ENCODE results near the gene TSC22D3. TPM values are rescaled to one million over a fixed set of nuclear protein-coding genes. Genes with fewer than 3 reads are reported as not detected.

The TSC22D3 gene
- polyA plus RNA-seq, 1 of the 3 experiments (the other 2 are of a cell fraction) = 9.2 TPM

DNA sequence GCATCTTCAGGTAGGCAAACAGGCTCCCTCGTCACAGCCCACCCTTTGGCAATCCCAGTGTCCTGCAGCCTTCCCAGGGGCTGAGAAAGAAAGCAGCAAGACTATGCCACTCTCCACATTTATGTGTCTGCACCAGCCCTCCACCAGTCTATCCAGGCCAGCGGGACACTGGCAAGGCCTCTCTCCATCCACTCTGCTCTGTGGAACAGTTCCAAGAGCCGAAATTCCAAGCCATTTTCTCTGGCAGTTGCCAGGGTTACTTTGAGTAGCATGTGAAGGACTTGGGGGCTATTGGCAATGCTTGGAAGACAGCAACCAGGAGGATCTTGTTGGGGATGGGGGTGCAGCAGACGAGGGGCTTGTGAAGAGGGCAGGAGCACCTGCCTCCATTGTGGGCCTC is 52.1 kb downstream of the TSC22D3 start:
- no peaks in the 10 kb centered on the region for H3F3A ChIP-seq (replicated peaks; ENCODE audit: insufficient read depth)
- POLR2A ChIA-PET = no interaction called here
- TF ChIP-seq FOXJ3 (CRISPR knock-in tag; IDR thresholded peaks at IDR 0.05) (no peak), FOSL2 (IDR thresholded peaks at IDR 0.05; ENCODE audit: borderline replicate concordance, low read depth) (no peak), MXI1 (IDR thresholded peaks at IDR 0.05; ENCODE audit: low read depth, low read length) (no peak), SMC3 (IDR thresholded peaks at IDR 0.05; ENCODE audit: low read depth, low read length) (no peak), RFX5 (IDR thresholded peaks at IDR 0.05; ENCODE audit: low read length) (no peak), GABPA (IDR thresholded peaks at IDR 0.05; ENCODE audit: low read depth) (no peak), EZH2phosphoT487 (IDR thresholded peaks at IDR 0.05; ENCODE audit: borderline replicate concordance, low read depth) (no peak), YY1 (IDR thresholded peaks at IDR 0.05; ENCODE audit: low read depth) (no peak)
- TF ChIP-seq, protein P1, sequence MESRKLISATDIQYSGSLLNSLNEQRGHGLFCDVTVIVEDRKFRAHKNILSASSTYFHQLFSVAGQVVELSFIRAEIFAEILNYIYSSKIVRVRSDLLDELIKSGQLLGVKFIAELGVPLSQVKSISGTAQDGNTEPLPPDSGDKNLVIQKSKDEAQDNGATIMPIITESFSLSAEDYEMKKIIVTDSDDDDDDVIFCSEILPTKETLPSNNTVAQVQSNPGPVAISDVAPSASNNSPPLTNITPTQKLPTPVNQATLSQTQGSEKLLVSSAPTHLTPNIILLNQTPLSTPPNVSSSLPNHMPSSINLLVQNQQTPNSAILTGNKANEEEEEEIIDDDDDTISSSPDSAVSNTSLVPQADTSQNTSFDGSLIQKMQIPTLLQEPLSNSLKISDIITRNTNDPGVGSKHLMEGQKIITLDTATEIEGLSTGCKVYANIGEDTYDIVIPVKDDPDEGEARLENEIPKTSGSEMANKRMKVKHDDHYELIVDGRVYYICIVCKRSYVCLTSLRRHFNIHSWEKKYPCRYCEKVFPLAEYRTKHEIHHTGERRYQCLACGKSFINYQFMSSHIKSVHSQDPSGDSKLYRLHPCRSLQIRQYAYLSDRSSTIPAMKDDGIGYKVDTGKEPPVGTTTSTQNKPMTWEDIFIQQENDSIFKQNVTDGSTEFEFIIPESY (IDR thresholded peaks at IDR 0.05; ENCODE audit: borderline replicate concordance, low read depth) = no peak
- H3K27me3 ChIP-seq (ENCODE audit: insufficient read depth) = peaks cover 19% of the 10 kb centered on the region; the same call in 1 of the 2 replicates
- no peak overlapping the region for H3K27ac ChIP-seq (ENCODE audit: low read depth in 2 of 2, low read length in 1 of 2)
- no peaks in the 10 kb centered on the region for H3K79me2 ChIP-seq (ENCODE audit: insufficient read depth)
- no peaks in the 10 kb centered on the region for H4K20me1 ChIP-seq (ENCODE audit: insufficient read depth)
- H3K36me3 ChIP-seq (replicated peaks in 1 of 2; ENCODE audit: control insufficient read depth in 1 of 2, insufficient read depth in 2 of 2, low read length in 1 of 2) = no peaks in the 10 kb centered on the region
- H3K4me2 ChIP-seq = no peak overlapping the region
- no peak overlapping the region for H2AFZ ChIP-seq (ENCODE audit: low read depth)
- H3K9me3 ChIP-seq = no peaks in the 10 kb centered on the region
- CTCF ChIA-PET = interaction anchor here (1.2 kb wide), 1 partner anchor 399 kb away, joined by 3 read pairs; no protein-coding TSS in a partner anchor
- no peak overlapping the region for H3K9ac ChIP-seq
- DNase-seq = no peak
- WGBS (ENCODE audit: low lambda C conversion rate) = 20% methylated on average over 4 of the region's 4 CpGs
- no peaks in the 10 kb centered on the region for H3K9me2 ChIP-seq
- no peak overlapping the region for H3K4me3 ChIP-seq (ENCODE audit: low read depth in 2 of 2, low read length in 1 of 2)
- no peaks in the 10 kb centered on the region for H3K4me1 ChIP-seq (ENCODE audit: control insufficient read depth in 1 of 2, insufficient read depth in 2 of 2, low read depth in 1 of 2, low read length in 1 of 2)

DNA sequence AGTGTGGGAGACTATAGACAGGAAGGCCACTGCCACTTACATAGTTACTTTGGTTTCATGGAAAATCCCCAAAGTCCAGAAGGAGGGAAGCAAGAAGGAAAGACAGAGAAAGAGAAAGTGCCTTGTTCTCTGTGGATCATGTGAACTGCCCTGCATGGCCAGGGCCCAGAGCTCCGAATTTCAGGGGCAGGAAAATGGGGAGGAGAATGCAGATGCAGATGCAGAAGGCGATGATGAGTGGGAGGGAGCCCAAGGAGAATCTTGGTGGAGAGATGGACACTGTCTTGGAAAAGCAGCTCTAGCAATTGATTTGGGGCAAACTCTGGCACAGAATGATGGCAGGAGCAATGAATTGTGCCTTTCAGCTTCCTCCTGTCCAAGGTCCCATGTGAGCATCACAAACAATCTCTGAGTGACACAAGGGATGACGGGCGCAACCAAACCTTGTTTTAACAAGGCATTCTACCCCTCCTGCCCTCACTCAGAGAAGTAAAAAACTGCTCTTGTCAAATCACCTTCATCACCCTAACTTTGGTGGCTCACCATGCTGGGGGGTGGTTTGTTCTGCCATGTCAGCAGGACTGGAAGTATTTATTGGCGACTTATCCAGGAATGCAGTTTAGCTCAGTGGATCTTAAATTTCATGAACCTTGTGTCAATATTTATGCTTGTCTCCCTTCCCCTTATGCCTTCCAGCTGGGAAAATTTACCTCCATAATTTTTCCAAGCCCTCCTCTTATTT is 53.5 kb downstream of the TSC22D3 start:
- DNase-seq = no peak
- Histone ChIP-seq H3K79me2 (ENCODE audit: insufficient read depth) (no peaks in the 10 kb centered on the region), H3K4me3 (ENCODE audit: low read depth in 2 of 2, low read length in 1 of 2) (no peak overlapping the region), H3K27me3 (ENCODE audit: insufficient read depth) (peaks cover 27% of the 10 kb centered on the region; the same call in 1 of the 2 replicates), H3K9me3 (no peaks in the 10 kb centered on the region), H3K9ac (no peak overlapping the region), H2AFZ (ENCODE audit: low read depth) (no peak overlapping the region), H4K20me1 (ENCODE audit: insufficient read depth) (no peaks in the 10 kb centered on the region), H3F3A (replicated peaks; ENCODE audit: insufficient read depth) (no peaks in the 10 kb centered on the region), H3K4me2 (no peak overlapping the region), H3K9me2 (no peaks in the 10 kb centered on the region), H3K36me3 (replicated peaks in 1 of 2; ENCODE audit: control insufficient read depth in 1 of 2, insufficient read depth in 2 of 2, low read length in 1 of 2) (no peaks in the 10 kb centered on the region), H3K4me1 (ENCODE audit: control insufficient read depth in 1 of 2, insufficient read depth in 2 of 2, low read depth in 1 of 2, low read length in 1 of 2) (peaks cover 4 to 5% of the 10 kb centered on the region in 2 experiments; a peak in 2 of 4 replicates), H3K27ac (ENCODE audit: low read depth in 2 of 2, low read length in 1 of 2) (no peak overlapping the region)
- WGBS (ENCODE audit: low lambda C conversion rate) = 44% methylated on average over 5 of the region's 5 CpGs
- POLR2A ChIA-PET = no interaction called here
- CTCF ChIA-PET = interaction anchor here (2.7 kb wide), 1 partner anchor 55 kb away, joined by 11 read pairs; the partner anchor contains the start of gene NCBP2L
- no peak for TF ChIP-seq RCOR1 (IDR thresholded peaks at IDR 0.05; ENCODE audit: low read length)
- no peak for TF ChIP-seq GATA2 (CRISPR knock-in tag; IDR thresholded peaks at IDR 0.05)
- TF ChIP-seq, protein P2, sequence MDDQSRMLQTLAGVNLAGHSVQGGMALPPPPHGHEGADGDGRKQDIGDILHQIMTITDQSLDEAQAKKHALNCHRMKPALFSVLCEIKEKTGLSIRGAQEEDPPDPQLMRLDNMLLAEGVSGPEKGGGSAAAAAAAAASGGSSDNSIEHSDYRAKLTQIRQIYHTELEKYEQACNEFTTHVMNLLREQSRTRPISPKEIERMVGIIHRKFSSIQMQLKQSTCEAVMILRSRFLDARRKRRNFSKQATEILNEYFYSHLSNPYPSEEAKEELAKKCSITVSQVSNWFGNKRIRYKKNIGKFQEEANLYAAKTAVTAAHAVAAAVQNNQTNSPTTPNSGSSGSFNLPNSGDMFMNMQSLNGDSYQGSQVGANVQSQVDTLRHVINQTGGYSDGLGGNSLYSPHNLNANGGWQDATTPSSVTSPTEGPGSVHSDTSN (IDR thresholded peaks at IDR 0.05) = no peak
- TF ChIP-seq, protein P3, sequence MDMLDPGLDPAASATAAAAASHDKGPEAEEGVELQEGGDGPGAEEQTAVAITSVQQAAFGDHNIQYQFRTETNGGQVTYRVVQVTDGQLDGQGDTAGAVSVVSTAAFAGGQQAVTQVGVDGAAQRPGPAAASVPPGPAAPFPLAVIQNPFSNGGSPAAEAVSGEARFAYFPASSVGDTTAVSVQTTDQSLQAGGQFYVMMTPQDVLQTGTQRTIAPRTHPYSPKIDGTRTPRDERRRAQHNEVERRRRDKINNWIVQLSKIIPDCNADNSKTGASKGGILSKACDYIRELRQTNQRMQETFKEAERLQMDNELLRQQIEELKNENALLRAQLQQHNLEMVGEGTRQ (IDR thresholded peaks at IDR 0.05; ENCODE audit: borderline replicate concordance, low read depth, low read length) = no peak
- no peak for TF ChIP-seq FOXJ3 (CRISPR knock-in tag; IDR thresholded peaks at IDR 0.05)
- TF ChIP-seq YY1 (IDR thresholded peaks at IDR 0.05; ENCODE audit: low read depth) = no peak
- TF ChIP-seq EZH2phosphoT487 (IDR thresholded peaks at IDR 0.05; ENCODE audit: borderline replicate concordance, low read depth) = no peak
- no peak for TF ChIP-seq EP300 (IDR thresholded peaks at IDR 0.05; ENCODE audit: borderline replicate concordance in 1 of 2, low read depth in 1 of 2, low read length in 1 of 2)
- TF ChIP-seq, protein P4, sequence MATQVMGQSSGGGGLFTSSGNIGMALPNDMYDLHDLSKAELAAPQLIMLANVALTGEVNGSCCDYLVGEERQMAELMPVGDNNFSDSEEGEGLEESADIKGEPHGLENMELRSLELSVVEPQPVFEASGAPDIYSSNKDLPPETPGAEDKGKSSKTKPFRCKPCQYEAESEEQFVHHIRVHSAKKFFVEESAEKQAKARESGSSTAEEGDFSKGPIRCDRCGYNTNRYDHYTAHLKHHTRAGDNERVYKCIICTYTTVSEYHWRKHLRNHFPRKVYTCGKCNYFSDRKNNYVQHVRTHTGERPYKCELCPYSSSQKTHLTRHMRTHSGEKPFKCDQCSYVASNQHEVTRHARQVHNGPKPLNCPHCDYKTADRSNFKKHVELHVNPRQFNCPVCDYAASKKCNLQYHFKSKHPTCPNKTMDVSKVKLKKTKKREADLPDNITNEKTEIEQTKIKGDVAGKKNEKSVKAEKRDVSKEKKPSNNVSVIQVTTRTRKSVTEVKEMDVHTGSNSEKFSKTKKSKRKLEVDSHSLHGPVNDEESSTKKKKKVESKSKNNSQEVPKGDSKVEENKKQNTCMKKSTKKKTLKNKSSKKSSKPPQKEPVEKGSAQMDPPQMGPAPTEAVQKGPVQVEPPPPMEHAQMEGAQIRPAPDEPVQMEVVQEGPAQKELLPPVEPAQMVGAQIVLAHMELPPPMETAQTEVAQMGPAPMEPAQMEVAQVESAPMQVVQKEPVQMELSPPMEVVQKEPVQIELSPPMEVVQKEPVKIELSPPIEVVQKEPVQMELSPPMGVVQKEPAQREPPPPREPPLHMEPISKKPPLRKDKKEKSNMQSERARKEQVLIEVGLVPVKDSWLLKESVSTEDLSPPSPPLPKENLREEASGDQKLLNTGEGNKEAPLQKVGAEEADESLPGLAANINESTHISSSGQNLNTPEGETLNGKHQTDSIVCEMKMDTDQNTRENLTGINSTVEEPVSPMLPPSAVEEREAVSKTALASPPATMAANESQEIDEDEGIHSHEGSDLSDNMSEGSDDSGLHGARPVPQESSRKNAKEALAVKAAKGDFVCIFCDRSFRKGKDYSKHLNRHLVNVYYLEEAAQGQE (IDR thresholded peaks at IDR 0.05; ENCODE audit: low read depth, low read length) = no peak
- TF ChIP-seq RXRA (IDR thresholded peaks at IDR 0.05; ENCODE audit: borderline replicate concordance, low read depth) = no peak
- TF ChIP-seq TCF12 (IDR thresholded peaks at IDR 0.05) = no peak
- no peak for TF ChIP-seq NFIC (IDR thresholded peaks at IDR 0.05; ENCODE audit: borderline replicate concordance)

All from SK-N-SH (cell line).